Natural killer cell treated with Interleukin-12 subunit alpha and Interleukin-12 subunit beta and Interleukin-15 and Interleukin-18, amount 100 ng/mL, for 72 hours (primary cell): ENCODE results near the gene MYO9A. TPM values are rescaled to one million over a fixed set of nuclear protein-coding genes. Genes with fewer than 3 reads are reported as not detected.

Experiments used
- ATAC-seq, 2 donors: fragments of 150-1000 bp; cut with Tn5 transposase in 1 of 2; sonication (Bioruptor Pico), chemical (Tn5 transposase) in 1 of 2; 2 replicates each; pipeline ENCODE4 v1.10.0; 2021
- DNase-seq: peaks from one replicate; pipeline ENCODE4 v3.0.0; 2022; ENCODE audit warnings: low spot score
- H3K27ac Mint-ChIP-seq, 2 donors: 1 replicate in 1 of 2; 2 replicates in 1 of 2; pipeline ENCODE4 v1.8.0; 2022; ENCODE audit warnings: mixed read lengths in 2 of 2, mild to moderate bottlenecking in 1 of 2, moderate library complexity in 1 of 2
- H3K27me3 Mint-ChIP-seq, 2 donors: 1 replicate in 1 of 2; 2 replicates in 1 of 2; pipeline ENCODE4 v1.8.0; 2022; ENCODE audit warnings: mixed read lengths in 2 of 2
- H3K36me3 Mint-ChIP-seq: one replicate; pipeline ENCODE4 v1.8.0; 2022; ENCODE audit warnings: mixed read lengths
- H3K4me1 Mint-ChIP-seq, 2 donors: 1 replicate in 1 of 2; 2 replicates in 1 of 2; pipeline ENCODE4 v1.8.0; 2022; ENCODE audit warnings: low read depth in 2 of 2, mixed read lengths in 2 of 2, mild to moderate bottlenecking in 1 of 2
- H3K4me3 Mint-ChIP-seq: one replicate; pipeline ENCODE4 v1.8.0; 2022; ENCODE audit warnings: mixed read lengths
- H3K9me3 Mint-ChIP-seq: 2 replicates; pipeline ENCODE4 v1.8.0; 2022; ENCODE audit warnings: mixed read lengths
- total RNA-seq, 2 donors: library from RNA; stranded (reverse); gene quantifications; one replicate each; pipeline ENCODE4 v1.2.3, GENCODE V29; 2022

Gene MYO9A
- total RNA-seq, 2 donors from 2014 or later, result 16.3 to 19.8 TPM

GRCh38 chr15:71971905-71972304 lies 146.0 kb downstream of the MYO9A start:
- H3K4me1 Mint-ChIP-seq, result no peaks in the 10 kb centered on the region
- H3K27ac Mint-ChIP-seq, result no peak overlapping the region
- H3K27me3 Mint-ChIP-seq, result no peaks in the 10 kb centered on the region

DNA sequence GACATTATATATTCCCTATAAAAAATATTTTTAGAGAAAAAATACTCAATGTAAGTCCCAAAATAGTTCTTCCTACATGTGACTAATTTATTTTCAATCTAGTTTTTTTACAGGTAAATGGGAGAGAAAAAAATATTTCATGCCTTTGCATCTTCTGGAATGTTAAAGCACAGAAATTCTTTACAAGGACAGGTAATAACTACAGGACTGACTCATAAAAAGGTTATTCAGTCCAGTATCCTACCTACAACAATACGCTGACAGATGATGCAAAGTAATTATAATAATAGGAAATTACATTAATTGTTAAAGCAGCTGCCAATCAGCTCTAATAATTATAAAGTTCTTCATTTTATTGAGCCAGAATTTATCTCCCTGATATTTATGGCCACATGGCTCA lies 147.5 kb downstream of the MYO9A start:
- Mint-ChIP-seq H3K27me3 (no peaks in the 10 kb centered on the region), H3K4me1 (no peaks in the 10 kb centered on the region), H3K4me3 (no peak overlapping the region), H3K9me3 (no peaks in the 10 kb centered on the region), H3K36me3 (no peaks in the 10 kb centered on the region), H3K27ac (no peak overlapping the region)
- DNase-seq, result no peak
- ATAC-seq, result no peak

More at GRCh38 chr15:71971905-71972304, 146.0 kb downstream of the MYO9A start:
- H3K9me3 Mint-ChIP-seq, result no peaks in the 10 kb centered on the region
- ATAC-seq (no peak), DNase-seq (no peak)
- H3K4me3 Mint-ChIP-seq, result no peak overlapping the region
- no peaks in the 10 kb centered on the region for H3K36me3 Mint-ChIP-seq

- Mint-ChIP-seq H3K27me3 (no peaks in the 10 kb centered on the region), H3K27ac (no peak overlapping the region), H3K4me3 (no peak overlapping the region), H3K36me3 (no peaks in the 10 kb centered on the region), H3K9me3 (no peaks in the 10 kb centered on the region), H3K4me1 (no peaks in the 10 kb centered on the region)
- DNase-seq (no peak), ATAC-seq (no peak)
Measured at GRCh38 chr15:71962537-71962936, 155.4 kb downstream of the MYO9A start.

GRCh38 chr15:71957026-71957425 lies 160.9 kb downstream of the MYO9A start:
- Mint-ChIP-seq H3K9me3 (no peaks in the 10 kb centered on the region), H3K36me3 (no peaks in the 10 kb centered on the region), H3K4me3 (no peak overlapping the region), H3K27me3 (no peaks in the 10 kb centered on the region), H3K27ac (no peak overlapping the region), H3K4me1 (peaks cover 0 to 5% of the 10 kb centered on the region in 2 donors)
- ATAC-seq, result no peak
- no peak for DNase-seq

DNA sequence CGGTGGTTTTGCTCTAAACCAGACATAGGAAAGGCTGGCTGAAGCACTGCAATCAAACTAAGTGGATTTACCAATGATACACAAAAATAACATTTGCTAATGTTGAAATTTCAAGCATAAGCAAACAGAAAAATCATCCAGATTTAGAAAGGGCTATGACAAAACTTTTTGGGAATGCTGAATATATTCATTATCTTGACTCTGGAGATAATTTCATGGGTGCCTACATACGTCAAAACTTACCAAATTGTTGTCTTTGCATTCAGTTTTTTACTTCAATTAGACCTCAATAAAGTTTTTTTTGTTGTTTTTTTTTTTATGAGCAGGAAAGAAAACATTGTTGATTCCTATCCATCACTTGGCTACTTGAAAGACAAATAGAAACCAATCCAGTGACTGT lies 166.8 kb downstream of the MYO9A start:
- no peak overlapping the region for H3K27ac Mint-ChIP-seq
- no peaks in the 10 kb centered on the region for H3K27me3 Mint-ChIP-seq
- H3K4me1 Mint-ChIP-seq, result peaks cover 0 to 5% of the 10 kb centered on the region in 2 donors
- DNase-seq (no peak), ATAC-seq (no peak)
- H3K4me3 Mint-ChIP-seq, result no peak overlapping the region
- H3K9me3 Mint-ChIP-seq, result no peaks in the 10 kb centered on the region
- no peaks in the 10 kb centered on the region for H3K36me3 Mint-ChIP-seq

DNA sequence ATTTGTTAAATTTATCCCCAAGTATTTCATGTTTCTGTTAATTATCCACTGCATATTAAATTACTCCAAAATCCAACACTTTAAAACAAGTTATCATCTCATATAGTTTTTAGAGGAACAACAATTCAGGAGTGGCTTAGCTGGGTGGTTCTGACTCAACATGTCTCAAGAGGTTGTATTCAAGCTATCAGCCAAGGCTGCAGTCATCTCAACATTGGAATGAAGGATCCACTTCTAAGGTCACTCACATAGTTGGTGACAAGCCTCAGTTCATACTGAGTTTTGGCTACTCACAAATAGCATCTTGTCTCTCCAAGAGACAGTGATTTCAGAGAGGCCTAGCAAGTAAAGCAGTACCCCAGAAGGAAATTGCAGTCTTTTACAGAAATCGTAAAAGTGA lies 172.9 kb downstream of the MYO9A start:
- ATAC-seq (no peak), DNase-seq (no peak)
- no peaks in the 10 kb centered on the region for H3K4me1 Mint-ChIP-seq
- H3K27ac Mint-ChIP-seq, result no peak overlapping the region
- H3K4me3 Mint-ChIP-seq, result no peak overlapping the region
- H3K36me3 Mint-ChIP-seq, result no peaks in the 10 kb centered on the region
- no peaks in the 10 kb centered on the region for H3K9me3 Mint-ChIP-seq
- no peaks in the 10 kb centered on the region for H3K27me3 Mint-ChIP-seq

DNA sequence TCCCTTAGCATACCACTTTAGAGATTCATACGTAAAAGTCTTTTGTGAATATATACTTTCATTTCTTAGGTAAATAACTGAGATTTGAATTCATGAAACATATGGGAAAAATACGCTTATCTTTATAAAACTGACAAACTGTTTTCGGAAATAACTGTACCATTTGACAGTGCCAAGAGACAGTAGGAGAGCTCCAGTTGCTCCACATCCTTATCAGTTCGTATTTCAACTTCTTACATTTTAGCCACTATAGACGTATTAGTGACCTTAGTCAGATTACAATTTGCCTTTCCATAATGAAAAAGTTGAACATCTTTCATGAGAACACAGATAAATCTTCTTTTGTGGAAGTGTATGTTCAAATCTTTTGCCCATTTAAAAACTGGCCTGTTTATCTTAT lies 174.1 kb downstream of the MYO9A start:
- DNase-seq, result no peak
- Mint-ChIP-seq H3K4me1 (no peaks in the 10 kb centered on the region), H3K4me3 (no peak overlapping the region), H3K36me3 (no peaks in the 10 kb centered on the region), H3K27ac (no peak overlapping the region), H3K9me3 (no peaks in the 10 kb centered on the region), H3K27me3 (no peaks in the 10 kb centered on the region)
- ATAC-seq, result no peak

GRCh38 chr15:71939981-71940588 lies 177.9 kb downstream of the MYO9A start:
- Mint-ChIP-seq H3K9me3 (no peaks in the 10 kb centered on the region), H3K4me1 (no peaks in the 10 kb centered on the region), H3K4me3 (no peak overlapping the region), H3K27ac (no peak overlapping the region), H3K36me3 (peaks cover 13% of the 10 kb centered on the region), H3K27me3 (no peaks in the 10 kb centered on the region)
- DNase-seq, result no peak
- no peak for ATAC-seq

GRCh38 chr15:71937650-71938311 lies 180.2 kb downstream of the MYO9A start:
- Mint-ChIP-seq H3K36me3 (peaks cover 17% of the 10 kb centered on the region), H3K4me3 (no peak overlapping the region), H3K27ac (no peak overlapping the region), H3K27me3 (no peaks in the 10 kb centered on the region), H3K4me1 (no peaks in the 10 kb centered on the region), H3K9me3 (no peaks in the 10 kb centered on the region)
- no peak for DNase-seq
- ATAC-seq, result no peak

DNA sequence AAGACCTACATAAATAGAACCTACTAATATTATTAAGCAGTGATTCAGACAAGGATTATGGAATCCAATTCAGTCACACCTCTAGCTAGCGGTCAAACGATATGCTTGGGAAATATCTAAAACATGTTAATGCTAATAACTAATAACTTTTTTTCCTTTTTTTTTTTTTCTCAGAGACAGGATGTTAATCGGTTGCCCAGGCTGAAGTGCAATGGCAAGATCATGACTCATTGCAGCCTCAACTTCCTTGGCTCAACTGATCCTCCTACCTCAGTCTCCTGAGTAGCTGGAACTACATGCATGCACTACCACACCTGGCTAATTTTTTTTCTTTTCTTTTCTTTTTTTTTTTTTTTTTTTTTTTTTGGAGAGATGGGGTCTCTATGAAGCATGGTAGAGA lies 183.5 kb downstream of the MYO9A start:
- ATAC-seq (no peak), DNase-seq (no peak)
- H3K27ac Mint-ChIP-seq, result no peak overlapping the region
- H3K4me3 Mint-ChIP-seq, result no peak overlapping the region
- H3K27me3 Mint-ChIP-seq, result no peaks in the 10 kb centered on the region
- H3K4me1 Mint-ChIP-seq, result no peaks in the 10 kb centered on the region
- peaks cover 43% of the 10 kb centered on the region for H3K36me3 Mint-ChIP-seq
- H3K9me3 Mint-ChIP-seq, result peaks cover 8% of the 10 kb centered on the region

GRCh38 chr15:71932689-71933088 lies 185.3 kb downstream of the MYO9A start:
- ATAC-seq, result no peak
- DNase-seq, result no peak
- Mint-ChIP-seq H3K4me1 (no peaks in the 10 kb centered on the region), H3K36me3 (peaks cover 43% of the 10 kb centered on the region), H3K27me3 (no peaks in the 10 kb centered on the region), H3K9me3 (peaks cover 8% of the 10 kb centered on the region), H3K4me3 (no peak overlapping the region), H3K27ac (no peak overlapping the region)

DNA sequence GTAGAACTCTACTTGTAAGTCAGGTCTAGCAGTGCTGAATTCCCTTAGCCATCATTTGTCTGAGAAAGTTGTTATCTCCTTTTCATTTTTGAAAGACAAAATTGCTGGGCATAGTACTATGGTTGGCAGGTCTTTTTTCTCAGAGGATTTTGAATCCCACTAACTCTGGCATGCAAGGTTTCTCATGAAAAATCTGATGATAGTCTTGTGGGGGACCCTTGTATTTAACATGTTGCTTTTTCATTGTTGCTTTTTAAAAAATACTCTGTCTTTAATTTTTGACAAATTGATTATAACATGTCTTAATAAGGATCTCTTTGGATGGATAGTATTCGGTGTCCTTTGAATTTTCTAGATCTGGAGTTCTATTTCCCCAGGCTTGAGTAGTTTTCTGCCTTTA lies 186.7 kb downstream of the MYO9A start:
- Mint-ChIP-seq H3K4me3 (no peak overlapping the region), H3K36me3 (peaks cover 37% of the 10 kb centered on the region), H3K9me3 (peaks cover 8% of the 10 kb centered on the region), H3K4me1 (no peaks in the 10 kb centered on the region), H3K27ac (no peak overlapping the region), H3K27me3 (no peaks in the 10 kb centered on the region)
- no peak for DNase-seq
- no peak for ATAC-seq

GRCh38 chr15:71925145-71925544 lies 192.8 kb downstream of the MYO9A start:
- Mint-ChIP-seq H3K4me3 (no peak overlapping the region), H3K27me3 (no peaks in the 10 kb centered on the region), H3K4me1 (no peaks in the 10 kb centered on the region), H3K36me3 (peaks cover 4% of the 10 kb centered on the region), H3K9me3 (no peaks in the 10 kb centered on the region), H3K27ac (no peak overlapping the region)
- ATAC-seq (no peak), DNase-seq (no peak)

- Mint-ChIP-seq H3K27me3 (no peaks in the 10 kb centered on the region), H3K36me3 (no peaks in the 10 kb centered on the region), H3K27ac (no peak overlapping the region), H3K4me3 (no peak overlapping the region), H3K9me3 (no peaks in the 10 kb centered on the region), H3K4me1 (no peaks in the 10 kb centered on the region)
- DNase-seq (no peak), ATAC-seq (no peak)
Measured at GRCh38 chr15:71921191-71921590, 196.8 kb downstream of the MYO9A start.

DNA sequence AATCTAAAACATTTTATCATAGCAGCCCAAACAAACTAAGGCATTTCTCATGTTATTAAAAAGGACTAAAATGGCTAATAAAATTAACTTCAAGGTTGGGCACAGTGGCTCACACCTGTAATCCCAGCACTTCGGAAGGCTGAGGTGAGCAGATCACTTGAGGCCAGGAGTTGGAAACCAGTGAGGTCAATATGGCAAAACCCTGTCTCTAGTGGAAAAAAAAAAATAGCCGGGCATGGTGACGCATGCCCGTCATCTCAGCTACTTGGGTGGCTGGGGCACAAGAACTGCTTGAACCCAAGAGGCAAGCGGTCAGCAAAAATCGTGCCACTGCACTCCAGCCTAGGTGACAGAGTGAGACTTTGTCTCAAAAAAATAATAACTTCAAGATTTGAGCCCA lies 197.4 kb downstream of the MYO9A start:
- H3K4me1 Mint-ChIP-seq, result no peaks in the 10 kb centered on the region
- no peaks in the 10 kb centered on the region for H3K27me3 Mint-ChIP-seq
- no peak overlapping the region for H3K27ac Mint-ChIP-seq
- no peaks in the 10 kb centered on the region for H3K36me3 Mint-ChIP-seq
- H3K9me3 Mint-ChIP-seq, result no peaks in the 10 kb centered on the region
- H3K4me3 Mint-ChIP-seq, result no peak overlapping the region
- no peak for ATAC-seq
- DNase-seq, result no peak
